CD4-positive, alpha-beta T cell treated with Interleukin-1 beta for 1 hour (primary cell): ENCODE data around the gene ALG11.

ENCODE experiments used
- DNase-seq, 2 donors: peaks; one replicate each; pipeline ENCODE4 v3.0.0-alpha.2; 2020 to 2022

The ALG11 gene

GRCh38 chr13:51997641-51998330, 14.4 kb upstream of the ALG11 start:
- DNase-seq, result no peak

- no peak for DNase-seq
Measured at GRCh38 chr13:51998723-51999509, 13.3 kb upstream of the ALG11 start.

- no peak for DNase-seq
Measured at GRCh38 chr13:51999510-51999911, 12.7 kb upstream of the ALG11 start.

GRCh38 chr13:51999921-52000320, 12.3 kb upstream of the ALG11 start:
- no peak for DNase-seq

- peak in 1 of 2 donors; percentile 36 for DNase-seq
Measured at GRCh38 chr13:52001120-52001731, 11.0 kb upstream of the ALG11 start.

- no peak for DNase-seq
Measured at GRCh38 chr13:52002361-52002760, 9.8 kb upstream of the ALG11 start.

GRCh38 chr13:52003541-52003940, 8.7 kb upstream of the ALG11 start:
- DNase-seq, result no peak

- no peak for DNase-seq
Measured at GRCh38 chr13:52004511-52005170, 7.6 kb upstream of the ALG11 start.

GRCh38 chr13:52005841-52006522, 6.2 kb upstream of the ALG11 start:
- no peak for DNase-seq

- DNase-seq, result no peak
Measured at GRCh38 chr13:52006523-52007245, 5.5 kb upstream of the ALG11 start.

GRCh38 chr13:52009946-52010345, 2.3 kb upstream of the ALG11 start:
- no peak for DNase-seq

- DNase-seq, result peak in 1 of 2 donors; percentile 8
Measured at GRCh38 chr13:52010890-52011631, 1.1 kb upstream of the ALG11 start, which contains the start of gene ATP7B. ATP7B (minus strand) TSS chr13:52011450; CDS start chr13:52011337, 113 bp downstream.

GRCh38 chr13:52012512-52012836, 276 bp downstream of the ALG11 start:
- DNase-seq, result no peak

GRCh38 chr13:52016296-52016695, 4.1 kb downstream of the ALG11 start:
- DNase-seq, result no peak

GRCh38 chr13:52020191-52020590, 8.0 kb downstream of the ALG11 start:
- no peak for DNase-seq

GRCh38 chr13:52022356-52022755, 10.2 kb downstream of the ALG11 start:
- DNase-seq, result no peak

GRCh38 chr13:52024481-52024880, 12.3 kb downstream of the ALG11 start, which contains the start of gene UTP14C:
UTP14C (plus strand) TSS chr13:52024691; CDS start chr13:52028805, 4,114 bp downstream.
- no peak for DNase-seq

GRCh38 chr13:52025475-52026245, 13.5 kb downstream of the ALG11 start:
- no peak for DNase-seq

GRCh38 chr13:52026246-52026626, 14.0 kb downstream of the ALG11 start:
- DNase-seq, result no peak

GRCh38 chr13:52027832-52028231, 15.6 kb downstream of the ALG11 start:
- no peak for DNase-seq
